GM19452 (cell line): ENCODE results near the gene APC.

Source experiments
- ATAC-seq: cut with Tn5 transposase; IDR thresholded peaks from one replicate; pipeline ENCODE4 v1.9.1; 2021; ENCODE audit not compliant: unreplicated experiment

Gene APC

GRCh38 chr5:112737463-112738190 lies at the start of gene APC:
TSS of gene APC (plus strand) at chr5:112737885. CDS start at chr5:112754891, 17,006 bp downstream.
- peak; percentile 100 for ATAC-seq

- ATAC-seq = no peak
Measured at GRCh38 chr5:112689155-112689909, 48.4 kb upstream of the APC start.

GRCh38 chr5:112690605-112691338 lies 46.9 kb upstream of the APC start:
- ATAC-seq = no peak

GRCh38 chr5:112691339-112691680 lies 46.4 kb upstream of the APC start:
- ATAC-seq = no peak

GRCh38 chr5:112691758-112692157 lies 45.9 kb upstream of the APC start:
- no peak for ATAC-seq

GRCh38 chr5:112692472-112692871 lies 45.2 kb upstream of the APC start:
- no peak for ATAC-seq

GRCh38 chr5:112693301-112693700 lies 44.4 kb upstream of the APC start:
- ATAC-seq = no peak

- no peak for ATAC-seq
Measured at GRCh38 chr5:112694853-112695709, 42.6 kb upstream of the APC start.

GRCh38 chr5:112696786-112697185 lies 40.9 kb upstream of the APC start:
- ATAC-seq = no peak

GRCh38 chr5:112697322-112697721 lies 40.4 kb upstream of the APC start:
- no peak for ATAC-seq

GRCh38 chr5:112697833-112698232 lies 39.9 kb upstream of the APC start:
- no peak for ATAC-seq

- ATAC-seq = no peak
Measured at GRCh38 chr5:112703866-112704820, 33.5 kb upstream of the APC start.

GRCh38 chr5:112706446-112707016 lies 31.2 kb upstream of the APC start:
- ATAC-seq = no peak

GRCh38 chr5:112707187-112708102 lies 30.2 kb upstream of the APC start:
- peak; percentile 90 for ATAC-seq

GRCh38 chr5:112708103-112708622 lies 29.5 kb upstream of the APC start:
- ATAC-seq = no peak

- ATAC-seq = no peak
Measured at GRCh38 chr5:112709416-112709815, 28.3 kb upstream of the APC start.

- ATAC-seq = no peak
Measured at GRCh38 chr5:112710896-112711295, 26.8 kb upstream of the APC start.

GRCh38 chr5:112711436-112711835 lies 26.2 kb upstream of the APC start:
- no peak for ATAC-seq
